ENCODE measurements around the gene ORMDL1.

ORMDL1 gene

GRCh38 chr2:189791338-189792042, 7.4 kb upstream of the ORMDL1 start:
- no peak for TF ChIP-seq EZH2phosphoT487 (conservative IDR thresholded peaks at IDR 0.05; ENCODE audit: low read length)
- TF ChIP-seq, protein P1, sequence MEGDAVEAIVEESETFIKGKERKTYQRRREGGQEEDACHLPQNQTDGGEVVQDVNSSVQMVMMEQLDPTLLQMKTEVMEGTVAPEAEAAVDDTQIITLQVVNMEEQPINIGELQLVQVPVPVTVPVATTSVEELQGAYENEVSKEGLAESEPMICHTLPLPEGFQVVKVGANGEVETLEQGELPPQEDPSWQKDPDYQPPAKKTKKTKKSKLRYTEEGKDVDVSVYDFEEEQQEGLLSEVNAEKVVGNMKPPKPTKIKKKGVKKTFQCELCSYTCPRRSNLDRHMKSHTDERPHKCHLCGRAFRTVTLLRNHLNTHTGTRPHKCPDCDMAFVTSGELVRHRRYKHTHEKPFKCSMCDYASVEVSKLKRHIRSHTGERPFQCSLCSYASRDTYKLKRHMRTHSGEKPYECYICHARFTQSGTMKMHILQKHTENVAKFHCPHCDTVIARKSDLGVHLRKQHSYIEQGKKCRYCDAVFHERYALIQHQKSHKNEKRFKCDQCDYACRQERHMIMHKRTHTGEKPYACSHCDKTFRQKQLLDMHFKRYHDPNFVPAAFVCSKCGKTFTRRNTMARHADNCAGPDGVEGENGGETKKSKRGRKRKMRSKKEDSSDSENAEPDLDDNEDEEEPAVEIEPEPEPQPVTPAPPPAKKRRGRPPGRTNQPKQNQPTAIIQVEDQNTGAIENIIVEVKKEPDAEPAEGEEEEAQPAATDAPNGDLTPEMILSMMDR (IDR thresholded peaks at IDR 0.05; ENCODE audit: insufficient read depth, low read length, poor library complexity, severe bottlenecking): no peak
- no peak overlapping the region for H3K4me3 ChIP-seq (ENCODE audit: insufficient read depth, low read length, poor library complexity, severe bottlenecking)
- peaks cover 48% of the 10 kb centered on the region for H3K79me2 ChIP-seq (ENCODE audit: insufficient read depth, low read length)

GRCh38 chr2:189783451-189783926, 650 bp downstream of the ORMDL1 start:
- no peak for TF ChIP-seq EZH2phosphoT487 (conservative IDR thresholded peaks at IDR 0.05; ENCODE audit: low read length)
- TF ChIP-seq, protein P1 (IDR thresholded peaks at IDR 0.05; ENCODE audit: insufficient read depth, low read length, poor library complexity, severe bottlenecking): no peak
- Histone ChIP-seq H3K9ac (ENCODE audit: low read length) (peak overlapping the region; percentile 77), H2AFZ (ENCODE audit: low read depth, low read length, severe bottlenecking) (no peak overlapping the region), H3K79me2 (ENCODE audit: insufficient read depth, low read length) (peaks cover 93% of the 10 kb centered on the region), H3K9me3 (ENCODE audit: insufficient read depth, low read length) (no peaks in the 10 kb centered on the region), H4K20me1 (ENCODE audit: low read depth, low read length) (no peaks in the 10 kb centered on the region), H3K4me2 (ENCODE audit: low read depth, low read length, poor library complexity, severe bottlenecking) (peak overlapping the region; percentile 81), H3K27me3 (ENCODE audit: low read length) (no peaks in the 10 kb centered on the region), H3K27ac (ENCODE audit: low read depth, low read length) (peak overlapping the region; percentile 84), H3K4me3 (ENCODE audit: insufficient read depth, low read length, poor library complexity, severe bottlenecking) (peak overlapping the region; percentile 70), H3K36me3 (ENCODE audit: low read length) (peaks cover 23% of the 10 kb centered on the region; the same call in 1 of the 2 replicates), H3F3A (ENCODE audit: insufficient read depth) (no peaks in the 10 kb centered on the region), H3K9me2 (replicated peaks; ENCODE audit: insufficient read depth, low read length) (no peaks in the 10 kb centered on the region)

More at GRCh38 chr2:189791338-189792042, 7.4 kb upstream of the ORMDL1 start:
- Histone ChIP-seq H2AFZ (ENCODE audit: low read depth, low read length, severe bottlenecking) (no peak overlapping the region), H4K20me1 (ENCODE audit: low read depth, low read length) (0 out of 2 replicates have a peak, but pooled peaks cover 3% of the 10 kb centered on the region), H3K36me3 (ENCODE audit: low read length) (peaks cover 37% of the 10 kb centered on the region), H3K9ac (ENCODE audit: low read length) (no peak overlapping the region), H3K9me3 (ENCODE audit: insufficient read depth, low read length) (no peaks in the 10 kb centered on the region), H3K9me2 (replicated peaks; ENCODE audit: insufficient read depth, low read length) (no peaks in the 10 kb centered on the region), H3K4me2 (ENCODE audit: low read depth, low read length, poor library complexity, severe bottlenecking) (no peak overlapping the region), H3K27ac (ENCODE audit: low read depth, low read length) (no peak overlapping the region), H3K27me3 (ENCODE audit: low read length) (no peaks in the 10 kb centered on the region), H3F3A (ENCODE audit: insufficient read depth) (0 out of 2 replicates have a peak, but pooled peaks cover 7% of the 10 kb centered on the region)

DNA sequence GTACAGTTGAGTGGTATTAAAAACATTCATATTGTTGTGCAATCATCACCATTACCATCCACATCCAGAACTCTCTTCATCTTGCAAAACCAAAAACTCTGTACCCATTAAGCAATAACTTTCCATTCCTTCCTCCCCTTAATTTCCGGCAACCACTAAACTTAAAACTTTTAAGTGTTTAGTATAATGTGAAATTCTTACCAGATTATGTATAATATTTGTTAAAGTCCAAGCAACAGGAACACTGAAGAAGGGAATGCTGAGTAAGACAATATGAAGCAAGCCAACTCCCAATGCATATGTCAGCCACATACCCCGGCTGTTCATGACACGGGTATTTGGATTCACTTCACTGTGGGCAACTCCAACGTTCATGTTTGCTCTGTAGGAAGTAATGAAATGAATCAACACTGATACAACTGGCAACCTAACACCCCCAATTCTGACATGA, 1.9 kb downstream of the ORMDL1 start:
- Histone ChIP-seq H3K79me2 (ENCODE audit: insufficient read depth, low read length) (peaks cover 84% of the 10 kb centered on the region), H3K27ac (ENCODE audit: low read depth, low read length) (0 out of 2 replicates have a peak overlapping the region, but pooled peaks have one; percentile 84), H3K27me3 (ENCODE audit: low read length) (no peaks in the 10 kb centered on the region), H3K4me3 (ENCODE audit: insufficient read depth, low read length, poor library complexity, severe bottlenecking) (peak overlapping the region; percentile 70), H2AFZ (ENCODE audit: low read depth, low read length, severe bottlenecking) (no peak overlapping the region), H3K9me3 (ENCODE audit: insufficient read depth, low read length) (no peaks in the 10 kb centered on the region), H3F3A (ENCODE audit: insufficient read depth) (no peaks in the 10 kb centered on the region), H3K9ac (ENCODE audit: low read length) (peak overlapping the region; percentile 77), H3K36me3 (ENCODE audit: low read length) (peaks cover 24% of the 10 kb centered on the region), H3K4me2 (ENCODE audit: low read depth, low read length, poor library complexity, severe bottlenecking) (peak overlapping the region; percentile 81), H4K20me1 (ENCODE audit: low read depth, low read length) (no peaks in the 10 kb centered on the region), H3K9me2 (replicated peaks; ENCODE audit: insufficient read depth, low read length) (no peaks in the 10 kb centered on the region)
- TF ChIP-seq, protein P1 (IDR thresholded peaks at IDR 0.05; ENCODE audit: insufficient read depth, low read length, poor library complexity, severe bottlenecking): no peak
- no peak for TF ChIP-seq EZH2phosphoT487 (conservative IDR thresholded peaks at IDR 0.05; ENCODE audit: low read length)

Measured in SU-DHL-6 (cell line).